A172 (cell line): ENCODE data around the gene FOXO1. TPM values are rescaled to one million over a fixed set of nuclear protein-coding genes. Genes with fewer than 3 reads are reported as not detected.

Source experiments
- DNase-seq: peaks from one replicate; pipeline ENCODE4 v3.0.0-alpha.2; 2015; ENCODE audit warnings: low spot score
- total RNA-seq: library from RNA; depleted of rRNA; stranded (reverse); fragments of >200 nt; shearing (Covaris generic); gene quantifications from 2 replicates; pipeline ENCODE4 v1.2.3, GENCODE V29; 2014; rRNA removed

The FOXO1 gene
- total RNA-seq, 1 experiment from 2014 or later = 2.3 TPM

DNA sequence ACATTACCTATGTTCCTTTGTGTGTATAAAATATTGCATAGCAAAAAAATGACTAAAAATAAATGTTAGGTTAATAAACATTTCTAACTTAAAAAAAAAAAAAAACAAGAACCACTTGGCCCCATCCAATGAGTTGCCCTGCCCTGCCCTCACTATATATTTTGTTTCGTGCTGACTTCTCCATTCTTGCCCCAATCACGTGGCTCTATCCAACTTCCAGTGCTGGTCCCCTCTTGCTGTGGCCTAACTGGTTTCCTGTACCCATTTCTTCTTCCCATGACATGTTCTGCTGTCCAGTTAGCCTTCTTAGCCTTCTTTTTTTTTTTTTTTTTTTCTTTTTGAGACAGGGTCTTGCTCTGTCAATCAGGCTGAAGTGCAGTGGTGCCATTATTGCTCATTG, 151.6 kb downstream of the FOXO1 start:
- DNase-seq = no peak

DNA sequence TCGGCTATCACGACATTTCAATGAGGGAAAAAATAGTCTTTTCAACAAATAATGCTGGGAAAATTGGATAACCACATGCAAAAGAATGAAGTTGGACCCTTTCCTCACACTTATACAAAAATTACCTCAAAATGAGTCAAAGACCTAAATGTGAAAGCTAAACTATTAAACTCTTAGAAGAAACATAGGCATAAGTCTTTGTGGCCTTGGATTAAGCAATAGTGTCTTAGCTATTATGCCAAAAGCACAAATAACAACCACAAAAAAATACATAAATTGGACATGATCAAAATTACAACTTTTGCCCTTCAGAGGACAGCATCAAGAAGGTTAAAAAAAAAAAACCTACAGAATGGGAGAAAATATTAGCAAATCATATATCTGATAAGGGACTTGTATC, 156.6 kb downstream of the FOXO1 start:
- DNase-seq = no peak

DNA sequence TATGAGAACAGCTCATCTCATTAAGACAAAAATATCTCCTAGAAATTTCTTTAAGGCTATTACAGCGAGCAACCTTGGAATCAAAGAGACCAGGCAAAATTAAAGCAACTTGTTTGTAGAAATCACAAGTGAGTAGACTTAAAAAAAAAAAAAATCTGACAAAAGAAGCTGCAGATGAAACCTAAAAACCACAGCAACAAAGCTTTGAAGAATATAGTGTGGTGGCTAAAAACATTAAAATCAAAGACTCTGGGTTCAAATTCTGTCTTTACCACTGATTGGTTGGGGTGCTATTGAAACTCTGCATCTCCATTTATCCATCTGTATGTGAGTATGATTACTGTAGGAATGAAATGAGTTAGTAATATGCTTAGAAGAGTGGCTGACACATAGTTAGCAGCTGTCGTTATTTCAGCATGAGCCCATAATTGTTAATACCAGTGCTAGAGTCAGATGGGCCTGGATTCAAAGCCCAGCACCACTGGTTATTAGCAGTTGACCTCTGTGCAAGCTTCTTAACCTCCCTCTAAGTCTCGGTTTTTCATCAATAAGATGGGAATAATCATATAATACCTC, 157.6 kb downstream of the FOXO1 start:
- DNase-seq = no peak

DNA sequence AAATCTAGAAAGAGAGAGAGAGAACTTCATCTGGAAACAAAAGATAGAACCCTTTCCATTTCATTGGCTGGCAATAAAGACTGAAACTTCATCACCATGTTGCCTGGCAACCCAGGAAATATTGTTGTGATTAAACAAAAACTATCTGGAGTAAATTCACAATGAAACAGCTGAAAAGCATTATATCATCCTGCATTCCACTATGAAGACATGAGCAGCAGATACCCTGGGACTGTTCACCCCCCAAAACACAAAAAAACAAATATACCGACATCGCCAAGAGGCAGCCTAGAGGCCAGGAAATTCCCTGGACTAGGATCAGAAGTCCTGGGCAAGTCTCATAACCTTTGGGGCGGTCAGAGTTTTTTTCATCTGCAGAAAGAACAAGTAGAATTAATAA, 158.3 kb downstream of the FOXO1 start:
- no peak for DNase-seq

DNA sequence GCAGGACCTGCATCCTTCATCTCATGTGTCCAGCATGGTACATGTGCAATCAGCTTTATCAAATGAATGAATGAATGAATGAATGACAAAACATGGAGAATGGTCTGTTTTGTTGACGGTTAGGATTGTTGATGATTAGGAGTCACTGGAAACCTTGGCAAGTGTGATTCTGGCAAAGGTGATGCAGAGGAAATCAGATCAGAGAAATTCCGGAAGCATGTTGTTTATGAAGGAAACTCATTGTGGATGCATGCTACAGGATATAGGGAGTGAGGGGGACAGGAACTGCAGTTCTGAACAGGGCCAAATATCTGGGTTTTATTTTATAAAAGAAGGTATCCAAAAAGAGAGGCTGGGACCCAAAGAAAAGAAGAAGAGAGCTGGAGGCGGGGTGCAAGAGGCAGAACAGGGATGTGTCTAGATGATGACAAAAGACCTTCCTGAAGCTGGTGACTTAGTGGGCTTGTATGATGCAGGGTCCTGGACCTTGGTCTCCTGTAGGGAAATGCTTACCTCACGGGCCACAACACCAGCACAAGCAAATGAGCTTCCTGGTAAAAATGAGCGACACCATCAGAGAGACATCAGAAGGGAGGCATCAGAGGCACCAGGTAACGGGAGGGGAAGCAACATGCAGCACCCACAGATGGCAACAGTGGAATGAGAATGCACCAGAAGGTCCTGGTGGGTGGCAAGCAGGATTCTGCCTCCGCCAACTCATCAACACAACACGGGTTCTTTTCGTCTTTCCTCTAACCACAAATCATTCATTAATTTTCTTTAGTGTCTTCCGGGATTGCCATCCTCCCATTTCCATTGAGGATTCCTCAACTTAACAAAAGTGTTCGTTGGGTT, 159.6 kb downstream of the FOXO1 start:
- DNase-seq = no peak

Other genes with a start within 250 kb of the FOXO1 start
- gene MRPS31, start 104.5 kb upstream of the FOXO1 start, total RNA-seq = 20.7 and 26.1 TPM in 2 replicates
- 25.3 and 38.5 TPM in 2 replicates for gene SLC25A15, start 123.0 kb upstream of the FOXO1 start, total RNA-seq